SJSA1 (cell line): ENCODE measurements around the gene FHOD1. TPM values are rescaled to one million over a fixed set of nuclear protein-coding genes. Genes with fewer than 3 reads are reported as not detected.

Experiments
- DNase-seq, 2 experiments: peaks; one replicate each; pipeline ENCODE4 v3.0.0-alpha.2; 2015 to 2020; ENCODE audit warnings: low spot score in 2 of 2, low read depth in 1 of 2
- H3K27ac ChIP-seq: fragments of 250-450 bp; sonication (Bioruptor Pico); 2 replicates; pipeline ENCODE4 v1.5.1; 2020; ENCODE audit warnings: mild to moderate bottlenecking, moderate library complexity
- H3K27me3 ChIP-seq: fragments of 250-450 bp; sonication (Bioruptor Pico); replicated peaks from 2 replicates; pipeline ENCODE4 v1.5.1; 2020; ENCODE audit warnings: mild to moderate bottlenecking, moderate library complexity
- H3K36me3 ChIP-seq: fragments of 250-450 bp; sonication (Bioruptor Pico); 2 replicates; pipeline ENCODE4 v1.5.1; 2020; ENCODE audit warnings: mild to moderate bottlenecking
- H3K4me1 ChIP-seq: fragments of 250-450 bp; sonication (Bioruptor Pico); replicated peaks from 2 replicates; pipeline ENCODE4 v1.6.1; 2021; ENCODE audit warnings: mild to moderate bottlenecking
- H3K4me3 ChIP-seq: fragments of 250-450 bp; sonication (Bioruptor Pico); 2 replicates; pipeline ENCODE4 v1.5.1; 2020; ENCODE audit warnings: mild to moderate bottlenecking
- H3K9me3 ChIP-seq: fragments of 250-450 bp; sonication (Bioruptor Pico); replicated peaks from 2 replicates; pipeline ENCODE4 v1.5.1; 2020; ENCODE audit warnings: mild to moderate bottlenecking
- total RNA-seq: library from RNA; depleted of rRNA; stranded (reverse); fragments of >200 nt; shearing (Covaris generic); gene quantifications from 2 replicates; pipeline ENCODE4 v1.2.3, GENCODE V29; 2014

The FHOD1 gene
- total RNA-seq, 1 experiment from 2014 or later, result 15.8 TPM

- H3K27ac ChIP-seq, result no peak overlapping the region
- H3K9me3 ChIP-seq, result peaks cover 5% of the 10 kb centered on the region
- peaks cover 12% of the 10 kb centered on the region for H3K4me1 ChIP-seq
These were observed 50.4 kb downstream of the FHOD1 start for GRCh38 chr16:67196881-67197280.

GRCh38 chr16:67195676-67196075 lies 51.6 kb downstream of the FHOD1 start:
- peaks cover 82% of the 10 kb centered on the region for H3K36me3 ChIP-seq
- DNase-seq, result no peak
- no peak overlapping the region for H3K27ac ChIP-seq
- H3K27me3 ChIP-seq, result no peaks in the 10 kb centered on the region
- H3K9me3 ChIP-seq, result peaks cover 5% of the 10 kb centered on the region
- H3K4me1 ChIP-seq, result peaks cover 22% of the 10 kb centered on the region
- no peak overlapping the region for H3K4me3 ChIP-seq

More at GRCh38 chr16:67196881-67197280, 50.4 kb downstream of the FHOD1 start:
- peaks cover 91% of the 10 kb centered on the region for H3K36me3 ChIP-seq
- no peak for DNase-seq
- no peak overlapping the region for H3K4me3 ChIP-seq
- no peaks in the 10 kb centered on the region for H3K27me3 ChIP-seq

DNA sequence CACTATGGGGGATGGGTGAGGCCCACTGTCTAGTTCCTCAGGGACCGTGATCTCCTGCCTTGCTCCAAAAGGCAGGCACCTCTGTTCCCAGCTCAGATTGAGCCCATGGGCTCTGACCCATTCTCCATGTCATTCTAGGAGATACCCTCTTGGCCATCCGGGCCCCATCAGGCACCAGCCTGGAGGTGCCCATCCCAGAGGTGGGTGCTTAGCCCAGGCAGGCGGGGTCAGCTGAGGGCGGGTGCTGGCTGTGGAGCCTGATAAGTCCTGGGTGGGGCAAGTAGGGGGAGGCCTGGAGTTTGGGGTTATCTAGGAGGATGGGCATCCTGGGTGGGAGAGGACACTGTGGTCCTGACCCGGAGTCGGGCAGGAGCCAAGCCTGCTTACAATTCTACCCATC lies 53.0 kb downstream of the FHOD1 start:
- DNase-seq, result no peak
- no peak overlapping the region for H3K4me3 ChIP-seq
- no peak overlapping the region for H3K27ac ChIP-seq
- H3K27me3 ChIP-seq, result no peaks in the 10 kb centered on the region
- peaks cover 71% of the 10 kb centered on the region for H3K36me3 ChIP-seq
- H3K9me3 ChIP-seq, result peaks cover 5% of the 10 kb centered on the region
- H3K4me1 ChIP-seq, result peaks cover 27% of the 10 kb centered on the region

GRCh38 chr16:67193536-67193935 lies 53.7 kb downstream of the FHOD1 start:
- Histone ChIP-seq H3K4me3 (peak overlapping the region; percentile 93), H3K27ac (no peak overlapping the region), H3K36me3 (peaks cover 65% of the 10 kb centered on the region)

GRCh38 chr16:67192781-67193361 lies 54.4 kb downstream of the FHOD1 start:
- Histone ChIP-seq H3K4me3 (peak overlapping the region; percentile 93), H3K36me3 (peaks cover 59% of the 10 kb centered on the region), H3K27ac (peak overlapping the region; percentile 52), H3K4me1 (peaks cover 27% of the 10 kb centered on the region), H3K9me3 (peaks cover 5% of the 10 kb centered on the region), H3K27me3 (no peaks in the 10 kb centered on the region)
- no peak for DNase-seq

More at GRCh38 chr16:67193536-67193935, 53.7 kb downstream of the FHOD1 start:
- DNase-seq, result no peak
- Histone ChIP-seq H3K4me1 (peaks cover 27% of the 10 kb centered on the region), H3K9me3 (peaks cover 5% of the 10 kb centered on the region), H3K27me3 (no peaks in the 10 kb centered on the region)

- Histone ChIP-seq H3K27me3 (no peaks in the 10 kb centered on the region), H3K4me1 (peaks cover 28% of the 10 kb centered on the region), H3K27ac (peak within 1 kb of the TSS; percentile 52), H3K9me3 (peaks cover 5% of the 10 kb centered on the region), H3K4me3 (peak within 1 kb of the TSS; percentile 93), H3K36me3 (peaks cover 51% of the 10 kb centered on the region)
- DNase-seq, result peak; percentile 78 to 91
These were observed 55.1 kb downstream of the FHOD1 start, which contains the start of gene E2F4 for GRCh38 chr16:67191995-67192681. Gene E2F4, plus strand, starts transcription at chr16:67192155. Its CDS starts 73 bp downstream, at chr16:67192228.

GRCh38 chr16:67191411-67191994 lies 55.8 kb downstream of the FHOD1 start:
- Histone ChIP-seq H3K4me1 (peaks cover 34% of the 10 kb centered on the region), H3K9me3 (peaks cover 5% of the 10 kb centered on the region), H3K4me3 (peak overlapping the region; percentile 93), H3K27ac (no peak overlapping the region), H3K27me3 (no peaks in the 10 kb centered on the region), H3K36me3 (peaks cover 45% of the 10 kb centered on the region)
- no peak for DNase-seq

- no peaks in the 10 kb centered on the region for H3K27me3 ChIP-seq
- no peak overlapping the region for H3K4me3 ChIP-seq
- H3K27ac ChIP-seq, result no peak overlapping the region
- H3K36me3 ChIP-seq, result peaks cover 37% of the 10 kb centered on the region
- DNase-seq, result peak in 1 of 2 experiments; percentile 29
- peaks cover 5% of the 10 kb centered on the region for H3K9me3 ChIP-seq
- peaks cover 42% of the 10 kb centered on the region for H3K4me1 ChIP-seq
These were observed 56.6 kb downstream of the FHOD1 start for GRCh38 chr16:67190448-67191399.

DNA sequence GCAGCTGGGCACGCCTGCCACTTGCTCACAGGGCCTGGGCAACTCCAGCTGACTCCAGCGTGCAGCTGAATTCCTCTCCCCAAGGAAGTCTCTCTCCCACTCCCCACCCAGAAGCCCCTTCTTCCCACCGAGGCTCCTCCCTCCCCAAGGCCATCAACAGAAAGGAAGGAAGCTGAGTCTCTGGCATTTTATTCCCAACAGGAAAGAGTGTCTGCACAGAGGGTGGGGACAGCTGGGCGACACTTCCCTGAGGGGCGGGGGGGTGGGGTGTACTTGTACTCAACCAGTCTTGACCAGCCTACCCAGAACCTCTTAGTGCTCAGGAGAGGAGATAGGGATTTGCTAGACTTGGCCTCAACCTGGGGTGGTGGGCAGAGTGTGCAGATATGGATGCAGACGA lies 57.2 kb downstream of the FHOD1 start, which contains the start of gene EXOC3L1:
TSS of gene EXOC3L1 (minus strand) at position 96 of the 400 bp plus-strand sequence. CDS start 460 bp downstream, outside the sequence.
- peaks cover 30% of the 10 kb centered on the region for H3K36me3 ChIP-seq
- DNase-seq, result no peak
- no peak within 1 kb of the TSS for H3K27ac ChIP-seq
- peaks cover 49% of the 10 kb centered on the region for H3K4me1 ChIP-seq
- H3K4me3 ChIP-seq, result no peak within 1 kb of the TSS
- peaks cover 5% of the 10 kb centered on the region for H3K9me3 ChIP-seq
- H3K27me3 ChIP-seq, result no peaks in the 10 kb centered on the region

- Histone ChIP-seq H3K27ac (no peak overlapping the region), H3K36me3 (peaks cover 18% of the 10 kb centered on the region), H3K4me1 (peaks cover 60% of the 10 kb centered on the region), H3K4me3 (no peak overlapping the region), H3K27me3 (no peaks in the 10 kb centered on the region), H3K9me3 (peaks cover 5% of the 10 kb centered on the region)
- DNase-seq, result no peak
These were observed 58.5 kb downstream of the FHOD1 start for GRCh38 chr16:67188798-67189197.

- Histone ChIP-seq H3K9me3 (peaks cover 5% of the 10 kb centered on the region), H3K27ac (no peak overlapping the region), H3K4me1 (peaks cover 55% of the 10 kb centered on the region), H3K27me3 (no peaks in the 10 kb centered on the region), H3K36me3 (peaks cover 16% of the 10 kb centered on the region), H3K4me3 (no peak overlapping the region)
- DNase-seq, result no peak
These were observed 59.0 kb downstream of the FHOD1 start for GRCh38 chr16:67188323-67188722.

DNA sequence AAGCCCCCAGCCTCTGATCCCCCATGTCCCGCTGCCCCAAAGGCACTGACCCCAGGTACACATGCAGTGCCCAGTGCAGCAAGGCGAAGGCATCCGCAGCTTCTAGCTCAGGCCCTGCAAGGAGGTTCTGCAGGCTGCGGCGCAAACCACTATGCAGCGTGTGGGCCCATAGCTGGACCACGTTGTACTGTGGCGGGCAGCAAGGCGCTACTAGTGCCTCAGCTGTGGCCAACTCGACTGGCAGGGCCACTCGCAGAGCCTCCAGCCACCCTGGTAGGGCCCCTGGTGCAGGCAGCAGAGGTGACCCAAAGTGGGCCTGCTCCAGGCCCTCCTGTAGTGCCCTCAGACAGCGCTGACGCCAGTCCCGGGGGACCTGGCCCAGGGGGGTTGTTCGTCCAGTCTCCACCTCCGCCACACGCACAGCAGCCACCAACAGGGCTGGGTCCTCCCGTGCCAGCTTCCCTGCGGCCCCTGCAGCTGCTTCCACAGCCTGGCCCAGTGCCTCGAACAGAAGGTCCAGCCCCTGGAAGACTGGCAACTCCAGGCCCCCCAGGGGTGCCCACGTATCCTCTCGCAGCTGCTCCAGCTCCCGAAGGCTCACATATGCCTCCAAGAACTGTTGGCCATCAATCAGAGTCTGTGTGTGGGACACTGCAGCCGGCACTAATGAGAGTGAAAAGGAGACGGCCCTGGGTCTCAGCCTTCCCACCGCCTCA lies 59.9 kb downstream of the FHOD1 start:
- DNase-seq, result no peak

More for the DNA sequence above, 59.9 kb downstream of the FHOD1 start:
- no peak overlapping the region for H3K4me3 ChIP-seq
- peaks cover 3% of the 10 kb centered on the region; the same call in 1 of the 2 replicates for H3K9me3 ChIP-seq
- peaks cover 6% of the 10 kb centered on the region for H3K36me3 ChIP-seq
- H3K27me3 ChIP-seq, result no peaks in the 10 kb centered on the region
- H3K27ac ChIP-seq, result no peak overlapping the region
- H3K4me1 ChIP-seq, result peaks cover 55% of the 10 kb centered on the region
